Measurements from ENCODE around the gene DHRS7B. TPM values are rescaled to one million over a fixed set of nuclear protein-coding genes. Genes with fewer than 3 reads are reported as not detected.
A peak's percentile ranks its signal among the peaks of the same experiment; 100 is the strongest.

DHRS7B gene
- total RNA-seq, 4 donors from 2014 or later, result 14.6 to 80.6 (median 47.7) TPM

DNA sequence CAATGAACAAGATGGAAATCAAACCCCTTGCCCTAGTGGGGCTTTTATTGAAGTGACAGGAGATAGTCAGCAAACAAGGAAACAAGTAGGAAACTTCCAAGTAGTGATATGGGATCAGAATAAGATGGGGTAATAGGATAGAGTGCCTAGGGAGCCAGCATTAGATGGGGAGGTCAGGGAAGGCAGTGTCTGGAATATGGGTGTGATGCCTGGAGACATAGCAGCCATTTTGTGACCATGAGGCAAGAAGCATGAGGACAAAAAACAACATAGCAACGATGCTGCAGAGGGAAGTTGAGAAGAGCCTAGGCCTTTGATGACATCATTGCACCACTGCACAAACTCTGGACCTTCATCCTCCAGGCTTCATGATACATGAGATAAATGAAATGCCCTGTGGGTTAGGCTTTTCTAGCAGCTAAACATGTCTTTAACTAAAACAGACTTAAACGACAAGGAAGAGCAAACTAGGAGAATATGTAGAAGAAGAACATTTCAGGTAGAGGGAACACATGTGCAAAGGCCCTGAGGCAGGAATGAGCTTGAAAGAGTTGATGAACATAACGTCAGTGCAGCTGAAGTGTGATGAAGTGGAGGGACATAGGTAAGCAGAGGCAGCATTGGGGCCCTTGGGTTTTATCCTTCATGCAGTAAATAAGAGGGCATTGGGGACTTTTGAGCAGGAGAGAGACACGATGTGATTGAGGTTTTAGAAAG is 105.4 kb downstream of the DHRS7B start:
- Histone ChIP-seq H3K4me3 (no peak overlapping the region), H3K27me3 (no peaks in the 10 kb centered on the region), H3K36me3 (no peaks in the 10 kb centered on the region), H3K4me1 (no peaks in the 10 kb centered on the region), H3K27ac (no peak overlapping the region), H3K9me3 (no peaks in the 10 kb centered on the region)
- TF ChIP-seq EP300 (IDR thresholded peaks at IDR 0.05; ENCODE audit: low read depth) (no peak), POLR2A (IDR thresholded peaks at IDR 0.05) (no peak), POLR2AphosphoS5 (IDR thresholded peaks at IDR 0.05) (no peak), CTCF (IDR thresholded peaks at IDR 0.05) (no peak)
- in situ Hi-C loops (cut with MboI; ENCODE audit: low pct_ligation_motif_present in 1 of 4, low pct_unique_long_range_greater_than_20kb in 1 of 4, low sequenced_read_pairs in 3 of 4) (no loop called here), intact Hi-C loops (cut with DNase I; ENCODE audit: low total_unique reads) (no loop called here)
- WGBS, 2 donors (ENCODE audit: low coverage in 1 of 2), result 84 to 93% methylated on average over 3 to 4 of the region's 4 CpGs
- no peak for DNase-seq

DNA sequence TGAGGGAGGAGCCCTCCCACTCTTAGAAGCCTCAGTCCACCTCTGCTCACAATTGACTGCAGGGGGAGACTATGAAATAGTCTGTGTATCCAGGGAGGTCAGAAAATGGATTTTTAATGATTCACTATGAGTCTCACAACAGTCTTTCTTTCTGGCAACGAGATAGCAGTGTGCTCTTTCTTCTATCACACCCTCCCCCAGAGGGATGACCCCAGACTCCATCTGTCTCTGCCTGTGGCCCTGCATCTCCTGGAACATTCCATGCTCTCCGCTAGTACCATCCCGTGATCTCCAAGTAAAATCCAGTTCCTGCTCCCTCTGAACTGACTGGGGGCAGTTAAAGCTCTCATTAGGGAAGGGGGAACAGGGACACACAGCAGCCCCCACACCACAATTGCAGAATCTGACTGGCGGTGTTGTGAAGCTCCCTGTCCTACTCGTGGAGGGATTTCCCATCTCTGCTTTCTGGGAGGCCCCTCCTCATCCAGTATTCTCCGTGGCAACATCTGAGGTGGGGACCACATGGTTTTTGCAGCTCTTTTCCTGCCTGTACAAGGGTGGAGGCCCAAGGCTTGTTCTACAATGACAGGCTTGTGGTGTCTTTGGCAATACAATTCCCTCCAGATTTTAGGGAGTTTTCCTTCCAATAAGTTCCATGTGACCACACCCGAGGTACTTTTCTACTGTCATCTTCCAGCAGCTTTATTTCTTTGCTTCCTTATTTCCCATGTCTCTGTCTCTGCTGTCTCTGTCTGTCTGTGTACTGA is 107.0 kb downstream of the DHRS7B start:
- in situ Hi-C loops (cut with MboI; ENCODE audit: low pct_ligation_motif_present in 1 of 4, low pct_unique_long_range_greater_than_20kb in 1 of 4, low sequenced_read_pairs in 3 of 4) (no loop called here), intact Hi-C loops (cut with DNase I; ENCODE audit: low total_unique reads) (no loop called here)
- no peak for DNase-seq
- TF ChIP-seq POLR2AphosphoS5 (IDR thresholded peaks at IDR 0.05), result no peak
- 66 to 93% methylated on average over 3 to 7 of the region's 7 CpGs for WGBS, 2 donors (ENCODE audit: low coverage in 1 of 2)
- Histone ChIP-seq H3K27me3 (no peaks in the 10 kb centered on the region), H3K4me1 (no peaks in the 10 kb centered on the region), H3K4me3 (no peak overlapping the region), H3K9me3 (no peaks in the 10 kb centered on the region), H3K27ac (no peak overlapping the region), H3K36me3 (no peaks in the 10 kb centered on the region)

- no peak for DNase-seq
- Histone ChIP-seq H3K4me1 (no peaks in the 10 kb centered on the region), H3K27me3 (no peaks in the 10 kb centered on the region), H3K27ac (no peak overlapping the region), H3K4me3 (no peak overlapping the region), H3K36me3 (no peaks in the 10 kb centered on the region), H3K9me3 (no peaks in the 10 kb centered on the region)
- TF ChIP-seq EP300 (IDR thresholded peaks at IDR 0.05; ENCODE audit: low read depth), result no peak
- TF ChIP-seq POLR2AphosphoS5 (IDR thresholded peaks at IDR 0.05), result no peak
- TF ChIP-seq CTCF (IDR thresholded peaks at IDR 0.05), result no peak
- TF ChIP-seq POLR2A (IDR thresholded peaks at IDR 0.05), result no peak
- WGBS, 2 donors (ENCODE audit: low coverage in 1 of 2), result 71 to 75% methylated on average over 1 of the region's 1 CpG
- intact Hi-C loops (cut with DNase I; ENCODE audit: low total_unique reads), result no loop called here
- in situ Hi-C loops (cut with MboI; ENCODE audit: low pct_ligation_motif_present in 1 of 4, low pct_unique_long_range_greater_than_20kb in 1 of 4, low sequenced_read_pairs in 3 of 4), result no loop called here
Measured at GRCh38 chr17:21235921-21236320, 109.2 kb downstream of the DHRS7B start.

DNA sequence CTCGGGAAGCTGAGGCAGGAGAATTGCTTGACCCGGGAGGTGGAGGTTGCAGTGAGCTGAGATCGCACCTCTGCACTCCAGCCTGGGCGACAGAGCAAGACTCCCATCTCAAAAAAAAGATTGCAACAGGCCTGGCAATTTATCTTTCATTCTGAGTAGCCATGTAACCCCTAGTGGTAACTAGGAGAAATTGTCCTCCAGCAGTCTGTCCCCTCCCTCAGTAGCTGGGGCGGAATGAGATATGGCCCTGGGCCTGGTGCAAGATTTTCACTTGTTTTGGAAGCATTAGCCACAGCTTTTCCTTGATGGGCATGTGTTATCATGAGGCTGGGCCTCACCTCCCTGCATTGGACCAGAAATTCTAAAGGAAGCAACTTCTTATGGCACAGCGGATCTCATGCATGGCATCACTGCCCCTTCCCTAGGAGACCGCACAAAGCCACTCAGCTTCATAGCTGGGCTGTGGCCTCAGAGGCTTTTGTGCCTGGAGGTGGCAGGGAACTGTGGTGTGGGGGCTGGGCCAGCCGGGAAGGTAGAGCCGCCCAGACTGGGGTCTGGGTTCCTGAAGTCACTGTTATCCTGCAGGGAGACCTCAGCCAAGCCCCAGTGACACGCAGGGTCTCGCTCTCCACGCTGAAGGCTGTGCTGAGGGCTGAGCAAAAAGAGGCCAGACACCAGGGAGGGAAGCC is 113.1 kb downstream of the DHRS7B start:
- Histone ChIP-seq H3K27ac (no peak overlapping the region), H3K27me3 (no peaks in the 10 kb centered on the region), H3K36me3 (no peaks in the 10 kb centered on the region), H3K4me3 (no peak overlapping the region), H3K4me1 (no peaks in the 10 kb centered on the region), H3K9me3 (no peaks in the 10 kb centered on the region)
- intact Hi-C loops (cut with DNase I; ENCODE audit: low total_unique reads) (no loop called here), in situ Hi-C loops (cut with MboI; ENCODE audit: low pct_ligation_motif_present in 1 of 4, low pct_unique_long_range_greater_than_20kb in 1 of 4, low sequenced_read_pairs in 3 of 4) (no loop called here)
- no peak for DNase-seq
- TF ChIP-seq POLR2A (IDR thresholded peaks at IDR 0.05) (no peak), EP300 (IDR thresholded peaks at IDR 0.05; ENCODE audit: low read depth) (no peak), POLR2AphosphoS5 (IDR thresholded peaks at IDR 0.05) (no peak), CTCF (IDR thresholded peaks at IDR 0.05) (peak; percentile 25 to 45 (median 43))
- WGBS, 2 donors (ENCODE audit: low coverage in 1 of 2), result 79% methylated on average over 12 of the region's 12 CpGs; no CpG with 5 or more reads in 1 of the 2 donors

All from transverse colon (tissue), 4 donors.